DMS153 (cell line): ENCODE measurements around the gene PRKCQ.

ENCODE experiments used
- DNase-seq: peaks from one replicate; lab custom pipeline; 2025; lab: John Stamatoyannopoulos, UW

PRKCQ gene

GRCh38 chr10:6520138-6520537 is 59.9 kb downstream of the PRKCQ start:
- DNase-seq = no peak

GRCh38 chr10:6518791-6519429 is 61.2 kb downstream of the PRKCQ start:
- no peak for DNase-seq

- DNase-seq = no peak
These were observed 63.2 kb downstream of the PRKCQ start for GRCh38 chr10:6516929-6517284.

- no peak for DNase-seq
These were observed 63.7 kb downstream of the PRKCQ start for GRCh38 chr10:6516281-6516928.

GRCh38 chr10:6514844-6515780 is 65.0 kb downstream of the PRKCQ start:
- no peak for DNase-seq

GRCh38 chr10:6514180-6514579 is 65.9 kb downstream of the PRKCQ start:
- no peak for DNase-seq

GRCh38 chr10:6513476-6513875 is 66.6 kb downstream of the PRKCQ start:
- no peak for DNase-seq

- no peak for DNase-seq
These were observed 67.9 kb downstream of the PRKCQ start for GRCh38 chr10:6512182-6512581.

- no peak for DNase-seq
These were observed 68.7 kb downstream of the PRKCQ start for GRCh38 chr10:6511347-6511746.

- no peak for DNase-seq
These were observed 72.8 kb downstream of the PRKCQ start for GRCh38 chr10:6507311-6507710.

GRCh38 chr10:6505300-6505699 is 74.8 kb downstream of the PRKCQ start:
- no peak for DNase-seq

GRCh38 chr10:6504296-6504695 is 75.8 kb downstream of the PRKCQ start:
- no peak for DNase-seq

GRCh38 chr10:6503171-6503570 is 76.9 kb downstream of the PRKCQ start:
- no peak for DNase-seq

GRCh38 chr10:6501931-6502330 is 78.1 kb downstream of the PRKCQ start:
- no peak for DNase-seq

- DNase-seq = no peak
These were observed 80.1 kb downstream of the PRKCQ start for GRCh38 chr10:6499974-6500373.

GRCh38 chr10:6498771-6499170 is 81.3 kb downstream of the PRKCQ start:
- no peak for DNase-seq

- DNase-seq = no peak
These were observed 82.5 kb downstream of the PRKCQ start for GRCh38 chr10:6497620-6498019.

- DNase-seq = no peak
These were observed 85.0 kb downstream of the PRKCQ start for GRCh38 chr10:6494936-6495592.

GRCh38 chr10:6494442-6494819 is 85.6 kb downstream of the PRKCQ start:
- DNase-seq = no peak

GRCh38 chr10:6493521-6494441 is 86.3 kb downstream of the PRKCQ start:
- DNase-seq = no peak

- no peak for DNase-seq
These were observed 87.2 kb downstream of the PRKCQ start for GRCh38 chr10:6492896-6493295.
